ENCODE results near the gene PRDM5. TPM values are rescaled to one million over a fixed set of nuclear protein-coding genes. Genes with fewer than 3 reads are reported as not detected.
A peak's percentile ranks its signal among the peaks of the same experiment; 100 is the strongest.

Gene PRDM5
- total and polyA plus RNA-seq, 2 donors from 2014 or later: 2.6 to 9.1 TPM

DNA sequence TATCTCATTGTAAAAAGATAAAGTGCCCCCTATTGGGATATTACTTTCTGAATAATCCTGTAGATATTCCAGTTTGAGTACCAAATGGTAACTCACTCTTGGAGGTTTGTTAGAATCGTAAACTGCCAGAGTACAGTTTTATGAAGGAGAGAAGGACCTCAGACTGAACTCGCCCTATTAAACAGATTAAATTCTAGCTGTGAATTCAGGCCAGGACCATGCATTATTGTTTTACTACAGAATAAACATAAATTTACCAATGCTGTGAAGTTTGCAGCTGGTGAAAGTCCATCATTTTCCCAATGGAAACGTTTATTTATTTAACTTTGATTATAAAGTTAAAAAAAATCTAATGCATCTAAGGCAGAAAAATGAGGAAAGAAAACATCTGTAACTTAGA is 20.2 kb upstream of the PRDM5 start:
- Histone ChIP-seq H3K27ac (ENCODE audit: low read depth in 2 of 2, low read length in 2 of 2) (no peak overlapping the region), H3K4me1 (ENCODE audit: control insufficient read depth in 2 of 3, insufficient read depth in 2 of 3, low read depth in 1 of 3, low read length in 3 of 3) (no peaks in the 10 kb centered on the region), H3K4me3 (ENCODE audit: low read length in 3 of 3) (no peak overlapping the region), H3K27me3 (ENCODE audit: control insufficient read depth, insufficient read depth, low read length) (no peaks in the 10 kb centered on the region), H3K9me3 (ENCODE audit: control insufficient read depth in 2 of 3, insufficient read depth in 1 of 3, low read length in 3 of 3) (no peaks in the 10 kb centered on the region), H3K9ac (ENCODE audit: low read length in 3 of 3) (no peak overlapping the region), H3K36me3 (ENCODE audit: control insufficient read depth in 2 of 3, insufficient read depth in 3 of 3, low read length in 3 of 3) (no peaks in the 10 kb centered on the region)
- no peak for FAIRE-seq
- intact Hi-C loops (cut with DNase I): no loop called here
- peak in 2 of 5 donors; percentile 56 to 74 for DNase-seq
- TF ChIP-seq, protein P1, sequence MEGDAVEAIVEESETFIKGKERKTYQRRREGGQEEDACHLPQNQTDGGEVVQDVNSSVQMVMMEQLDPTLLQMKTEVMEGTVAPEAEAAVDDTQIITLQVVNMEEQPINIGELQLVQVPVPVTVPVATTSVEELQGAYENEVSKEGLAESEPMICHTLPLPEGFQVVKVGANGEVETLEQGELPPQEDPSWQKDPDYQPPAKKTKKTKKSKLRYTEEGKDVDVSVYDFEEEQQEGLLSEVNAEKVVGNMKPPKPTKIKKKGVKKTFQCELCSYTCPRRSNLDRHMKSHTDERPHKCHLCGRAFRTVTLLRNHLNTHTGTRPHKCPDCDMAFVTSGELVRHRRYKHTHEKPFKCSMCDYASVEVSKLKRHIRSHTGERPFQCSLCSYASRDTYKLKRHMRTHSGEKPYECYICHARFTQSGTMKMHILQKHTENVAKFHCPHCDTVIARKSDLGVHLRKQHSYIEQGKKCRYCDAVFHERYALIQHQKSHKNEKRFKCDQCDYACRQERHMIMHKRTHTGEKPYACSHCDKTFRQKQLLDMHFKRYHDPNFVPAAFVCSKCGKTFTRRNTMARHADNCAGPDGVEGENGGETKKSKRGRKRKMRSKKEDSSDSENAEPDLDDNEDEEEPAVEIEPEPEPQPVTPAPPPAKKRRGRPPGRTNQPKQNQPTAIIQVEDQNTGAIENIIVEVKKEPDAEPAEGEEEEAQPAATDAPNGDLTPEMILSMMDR (IDR thresholded peaks at IDR 0.05; ENCODE audit: borderline replicate concordance, extremely low read depth, insufficient read depth): no peak

- peaks cover 0 to 2% (median 0%) of the 10 kb centered on the region in 3 donors for H3K9me3 ChIP-seq (ENCODE audit: control insufficient read depth in 2 of 3, insufficient read depth in 1 of 3, low read length in 3 of 3)
Measured at GRCh38 chr4:120940547-120940946, 18.0 kb upstream of the PRDM5 start.

GRCh38 chr4:120939693-120940092 is 17.2 kb upstream of the PRDM5 start:
- intact Hi-C loops (cut with DNase I): no loop called here

More at GRCh38 chr4:120940547-120940946, 18.0 kb upstream of the PRDM5 start:
- Histone ChIP-seq H3K36me3 (ENCODE audit: control insufficient read depth in 2 of 3, insufficient read depth in 3 of 3, low read length in 3 of 3) (no peaks in the 10 kb centered on the region), H3K27me3 (ENCODE audit: control insufficient read depth, insufficient read depth, low read length) (no peaks in the 10 kb centered on the region), H3K27ac (ENCODE audit: low read depth in 2 of 2, low read length in 2 of 2) (no peak overlapping the region), H3K9ac (ENCODE audit: low read length in 3 of 3) (no peak overlapping the region), H3K4me1 (ENCODE audit: control insufficient read depth in 2 of 3, insufficient read depth in 2 of 3, low read depth in 1 of 3, low read length in 3 of 3) (no peaks in the 10 kb centered on the region), H3K4me3 (ENCODE audit: low read length in 3 of 3) (no peak overlapping the region)
- FAIRE-seq (no peak), DNase-seq (no peak)
- TF ChIP-seq, protein P1 (IDR thresholded peaks at IDR 0.05; ENCODE audit: borderline replicate concordance, extremely low read depth, insufficient read depth): no peak
- intact Hi-C loops (cut with DNase I): no loop called here

More at GRCh38 chr4:120939693-120940092, 17.2 kb upstream of the PRDM5 start:
- Histone ChIP-seq H3K9ac (ENCODE audit: low read length in 3 of 3) (no peak overlapping the region), H3K27ac (ENCODE audit: low read depth in 2 of 2, low read length in 2 of 2) (no peak overlapping the region), H3K4me1 (ENCODE audit: control insufficient read depth in 2 of 3, insufficient read depth in 2 of 3, low read depth in 1 of 3, low read length in 3 of 3) (no peaks in the 10 kb centered on the region), H3K9me3 (ENCODE audit: control insufficient read depth in 2 of 3, insufficient read depth in 1 of 3, low read length in 3 of 3) (peaks cover 0 to 2% (median 0%) of the 10 kb centered on the region in 3 donors), H3K36me3 (ENCODE audit: control insufficient read depth in 2 of 3, insufficient read depth in 3 of 3, low read length in 3 of 3) (no peaks in the 10 kb centered on the region), H3K4me3 (ENCODE audit: low read length in 3 of 3) (no peak overlapping the region), H3K27me3 (ENCODE audit: control insufficient read depth, insufficient read depth, low read length) (no peaks in the 10 kb centered on the region)
- FAIRE-seq (no peak), DNase-seq (no peak)
- TF ChIP-seq, protein P1 (IDR thresholded peaks at IDR 0.05; ENCODE audit: borderline replicate concordance, extremely low read depth, insufficient read depth): no peak
